D721Med (cell line): Measurements from ENCODE around the gene PNMA8C.
"Not testable (repeated sequence)": the region's sequence is repeated elsewhere in the genome, so short reads cannot be mapped to it uniquely, and the experiment has no call there.

ENCODE experiments used
- DNase-seq: peaks from one replicate; pipeline ENCODE4 v3.0.0; 2011; ENCODE audit warnings: low spot score; ENCODE audit not compliant: insufficient read length
- FAIRE-seq: peaks from 2 replicates; lab custom pipeline; 2011; peaks lifted over from hg19 to GRCh38; lab: Jason Lieb, UNC
- CTCF ChIP-seq: IDR thresholded peaks from 2 replicates; pipeline ENCODE4 v1.5.1; 2012; ENCODE audit warnings: mild to moderate bottlenecking, control low read depth; ENCODE audit not compliant: insufficient read depth; ENCODE audit errors: missing control alignments

Gene PNMA8C

GRCh38 chr19:46420056-46420455 is 8.7 kb downstream of the PNMA8C start:
- no peak for TF ChIP-seq CTCF
- FAIRE-seq (no peak), DNase-seq (no peak)

GRCh38 chr19:46415804-46416709 is 12.7 kb downstream of the PNMA8C start:
- peak; percentile 82 for DNase-seq
- not testable (repeated sequence) for FAIRE-seq

GRCh38 chr19:46414899-46415298 is 13.8 kb downstream of the PNMA8C start:
- DNase-seq, FAIRE-seq: not testable (repeated sequence)

GRCh38 chr19:46413262-46414031 is 15.3 kb downstream of the PNMA8C start, which contains the start of gene CCDC8:
TSS of gene CCDC8 (minus strand) at chr19:46413564. CDS start at chr19:46412810, 754 bp downstream.
- FAIRE-seq (no peak), DNase-seq (no peak)
- TF ChIP-seq CTCF, result no peak

- DNase-seq, result no peak
- TF ChIP-seq CTCF, result no peak
- no peak for FAIRE-seq
These were observed 16.0 kb downstream of the PNMA8C start for GRCh38 chr19:46412650-46413261.

GRCh38 chr19:46411925-46412649 is 16.6 kb downstream of the PNMA8C start:
- DNase-seq, result no peak
- no peak for TF ChIP-seq CTCF
- FAIRE-seq, result no peak

- no peak for TF ChIP-seq CTCF
- DNase-seq (no peak), FAIRE-seq (no peak)
These were observed 17.4 kb downstream of the PNMA8C start for GRCh38 chr19:46411088-46411924.
